ENCODE measurements around the gene ADSS1. TPM values are rescaled to one million over a fixed set of nuclear protein-coding genes. Genes with fewer than 3 reads are reported as not detected.

The ADSS1 gene
- total RNA-seq, 5 donors from 2014 or later (not counting 1 experiment from before 2014, with no cell fraction given), result 2.4 to 5.7 (median 3.5) TPM

DNA sequence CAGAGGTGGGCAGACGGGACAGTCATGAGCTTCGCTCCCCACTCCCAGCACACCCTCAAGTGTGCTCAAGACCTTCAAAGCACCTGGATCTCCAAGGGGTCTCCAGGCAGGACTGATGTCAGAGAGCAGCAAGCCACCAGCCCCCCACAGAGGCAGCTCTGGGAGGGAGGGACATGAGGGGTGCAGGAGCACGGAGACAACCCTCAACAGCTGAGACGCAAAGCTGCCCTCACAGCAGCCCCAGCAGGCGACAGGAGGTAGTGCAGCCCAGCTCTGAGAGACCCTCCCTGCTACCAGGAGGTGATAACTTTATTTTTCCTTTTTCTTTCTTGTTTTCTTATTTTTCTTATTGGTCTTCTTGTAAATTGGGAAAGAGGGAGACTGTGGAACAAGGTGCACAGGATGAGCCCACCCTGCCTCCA is 46.8 kb downstream of the ADSS1 start:
- POLR2A ChIA-PET, result interaction anchor here in 1 of 2 donors (1.2 kb wide), 1 partner anchor 18 kb away, joined by 4 read pairs; the partner anchor contains the start of gene SIVA1
- peaks cover 0 to 8% of the 10 kb centered on the region in 2 experiments for H3K4me1 ChIP-seq (ENCODE audit: control insufficient read depth in 1 of 2, extremely low read depth in 1 of 2, insufficient read depth in 2 of 2, low read length in 2 of 2)
- Mint-ChIP-seq H3K9me3 (peaks cover 0 to 2% (median 0%) of the 10 kb centered on the region in 3 donors), H3K27ac (no peak overlapping the region), H3K36me3 (peaks cover 17% of the 10 kb centered on the region), H3K4me3 (no peak overlapping the region), H3K4me1 (peaks cover 0 to 10% (median 0%) of the 10 kb centered on the region in 3 donors), H3K27me3 (no peaks in the 10 kb centered on the region)
- ATAC-seq (replicated peaks in 1 of 4) (no peak), DNase-seq (peak in 2 of 35 experiments; percentile 13 to 19)
- H3K27ac ChIP-seq (ENCODE audit: low read length), result no peak overlapping the region
- CTCF ChIA-PET, result interaction anchor here in 1 of 2 donors (0.6 to 1.2 kb wide), 3 partner anchors 10 to 42 kb away, joined by 3 to 4 read pairs (median 3); partner anchors contain the start of gene SIVA1
- no peaks in the 10 kb centered on the region for H3K27me3 ChIP-seq (replicated peaks in 1 of 2; ENCODE audit: control insufficient read depth in 2 of 2, extremely low read depth in 1 of 2, insufficient read depth in 2 of 2, low read length in 1 of 2)
- 86% methylated on average over 4 of the region's 5 CpGs for WGBS (ENCODE audit: insufficient coverage)
- no peaks in the 10 kb centered on the region for H3K9me3 ChIP-seq
- peaks cover 10 to 32% of the 10 kb centered on the region in 2 donors for H3K36me3 ChIP-seq (ENCODE audit: control insufficient read depth in 2 of 2, extremely low read depth in 1 of 2, insufficient read depth in 1 of 2, low read length in 1 of 2)
- no peak overlapping the region for H3K4me3 ChIP-seq (ENCODE audit: control insufficient read depth in 1 of 2, extremely low read depth in 1 of 2, low read length in 1 of 2)

DNA sequence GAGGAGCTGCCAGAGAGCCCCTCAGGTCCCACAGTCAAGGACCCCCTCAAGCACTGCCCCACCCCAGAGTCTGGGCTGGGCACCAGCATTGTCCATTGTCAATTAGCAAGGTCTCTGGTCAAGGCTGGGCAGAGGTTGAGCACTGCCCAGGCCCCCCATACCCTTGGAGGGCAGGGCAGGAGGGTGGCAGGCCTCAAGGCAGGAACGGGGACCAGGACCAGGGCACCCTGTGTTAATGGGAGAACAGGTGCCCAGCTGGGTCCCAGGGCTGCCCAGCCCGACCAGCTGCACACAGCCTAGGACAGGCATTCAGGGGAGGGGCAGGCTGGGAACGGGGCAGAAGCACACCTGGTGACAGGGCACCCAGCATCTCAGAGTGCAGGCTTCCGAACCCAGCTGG is 47.3 kb downstream of the ADSS1 start:
- Mint-ChIP-seq H3K4me1 (peaks cover 0 to 10% (median 0%) of the 10 kb centered on the region in 3 donors), H3K4me3 (no peak overlapping the region), H3K27ac (no peak overlapping the region), H3K9me3 (peaks cover 0 to 2% (median 0%) of the 10 kb centered on the region in 3 donors), H3K27me3 (no peaks in the 10 kb centered on the region), H3K36me3 (peaks cover 17% of the 10 kb centered on the region)
- Histone ChIP-seq H3K4me3 (ENCODE audit: control insufficient read depth in 1 of 2, extremely low read depth in 1 of 2, low read length in 1 of 2) (no peak overlapping the region), H3K27ac (ENCODE audit: low read length) (no peak overlapping the region), H3K4me1 (ENCODE audit: control insufficient read depth in 1 of 2, extremely low read depth in 1 of 2, insufficient read depth in 2 of 2, low read length in 2 of 2) (peaks cover 0 to 8% of the 10 kb centered on the region in 2 experiments), H3K36me3 (ENCODE audit: control insufficient read depth in 2 of 2, extremely low read depth in 1 of 2, insufficient read depth in 1 of 2, low read length in 1 of 2) (peaks cover 11 to 33% of the 10 kb centered on the region in 2 donors), H3K9me3 (no peaks in the 10 kb centered on the region), H3K27me3 (replicated peaks in 1 of 2; ENCODE audit: control insufficient read depth in 2 of 2, extremely low read depth in 1 of 2, insufficient read depth in 2 of 2, low read length in 1 of 2) (no peaks in the 10 kb centered on the region)
- ATAC-seq (replicated peaks in 1 of 4), result no peak
- POLR2A ChIA-PET, result no interaction called here
- CTCF ChIA-PET, result interaction anchor here in 1 of 2 donors (0.5 kb wide), 1 partner anchor 76 kb away, joined by 6 read pairs; no protein-coding TSS in a partner anchor
- 91% methylated on average over 4 of the region's 4 CpGs for whole genome bisulfite sequencing (ENCODE audit: insufficient coverage)
- no peak for DNase-seq

- Mint-ChIP-seq H3K36me3 (peaks cover 17% of the 10 kb centered on the region), H3K4me3 (no peak overlapping the region), H3K27me3 (no peaks in the 10 kb centered on the region), H3K4me1 (peaks cover 0 to 10% (median 0%) of the 10 kb centered on the region in 3 donors), H3K27ac (no peak overlapping the region), H3K9me3 (peaks cover 0 to 2% (median 0%) of the 10 kb centered on the region in 3 donors)
- no peak for ATAC-seq (replicated peaks in 1 of 4)
- 92% methylated on average over 31 of the region's 34 CpGs for WGBS (ENCODE audit: insufficient coverage)
- CTCF ChIA-PET, result interaction anchor here in 1 of 2 donors (1.2 kb wide), 1 partner anchor 54 kb away, joined by 3 read pairs; no protein-coding TSS in a partner anchor
- no peak overlapping the region for H3K27ac ChIP-seq (ENCODE audit: low read length)
- H3K4me3 ChIP-seq (ENCODE audit: control insufficient read depth in 1 of 2, extremely low read depth in 1 of 2, low read length in 1 of 2), result no peak overlapping the region
- no peaks in the 10 kb centered on the region for H3K27me3 ChIP-seq (replicated peaks in 1 of 2; ENCODE audit: control insufficient read depth in 2 of 2, extremely low read depth in 1 of 2, insufficient read depth in 2 of 2, low read length in 1 of 2)
- H3K36me3 ChIP-seq (ENCODE audit: control insufficient read depth in 2 of 2, extremely low read depth in 1 of 2, insufficient read depth in 1 of 2, low read length in 1 of 2), result peaks cover 18 to 33% of the 10 kb centered on the region in 2 donors
- H3K9me3 ChIP-seq, result no peaks in the 10 kb centered on the region
- POLR2A ChIA-PET, result no interaction called here
- DNase-seq, result no peak
- peaks cover 0 to 8% of the 10 kb centered on the region in 2 experiments for H3K4me1 ChIP-seq (ENCODE audit: control insufficient read depth in 1 of 2, extremely low read depth in 1 of 2, insufficient read depth in 2 of 2, low read length in 2 of 2)
These were observed 48.1 kb downstream of the ADSS1 start for GRCh38 chr14:104771918-104772706.

DNA sequence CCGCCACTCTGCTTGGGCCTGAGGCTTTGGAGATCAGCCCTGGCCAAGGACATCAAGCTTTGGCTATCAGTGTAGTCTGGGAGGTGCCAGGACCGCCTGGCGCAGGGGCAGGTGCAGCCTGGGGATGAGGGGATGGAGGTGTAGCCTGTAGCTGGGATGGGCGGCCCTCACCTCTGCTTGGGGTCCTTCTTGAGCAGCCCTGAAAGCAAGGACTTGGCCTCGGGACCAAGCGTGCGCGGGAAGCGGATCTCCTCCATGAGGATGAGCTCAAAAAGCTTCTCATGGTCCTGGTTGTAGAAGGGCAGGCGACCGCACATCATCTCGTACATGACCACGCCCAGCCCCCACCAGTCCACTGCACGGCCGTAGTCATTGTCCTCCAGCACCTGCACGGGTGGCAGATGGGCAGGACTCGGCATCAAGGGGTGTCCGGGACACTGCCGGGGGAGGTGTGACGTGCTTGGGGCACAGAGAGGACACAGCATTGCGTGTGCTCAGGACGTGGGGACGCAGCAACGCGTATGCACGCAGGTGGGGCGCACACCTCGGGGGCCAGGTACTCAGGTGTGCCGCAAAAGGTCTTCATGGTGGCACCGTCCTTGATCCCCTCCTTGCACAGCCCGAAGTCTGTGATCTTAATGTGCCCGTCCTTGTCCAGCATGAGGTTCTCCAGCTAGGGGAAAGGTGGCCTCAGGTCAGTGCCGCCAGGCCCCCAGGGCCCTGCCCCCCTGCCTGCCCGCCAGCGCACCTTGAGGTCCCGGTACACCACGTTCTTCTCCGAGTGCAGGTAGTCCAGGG is 48.9 kb downstream of the ADSS1 start:
- Histone ChIP-seq H3K4me1 (ENCODE audit: control insufficient read depth in 1 of 2, extremely low read depth in 1 of 2, insufficient read depth in 2 of 2, low read length in 2 of 2) (peaks cover 0 to 8% of the 10 kb centered on the region in 2 experiments), H3K27me3 (replicated peaks in 1 of 2; ENCODE audit: control insufficient read depth in 2 of 2, extremely low read depth in 1 of 2, insufficient read depth in 2 of 2, low read length in 1 of 2) (no peaks in the 10 kb centered on the region), H3K27ac (ENCODE audit: low read length) (no peak overlapping the region), H3K9me3 (no peaks in the 10 kb centered on the region), H3K36me3 (ENCODE audit: control insufficient read depth in 2 of 2, extremely low read depth in 1 of 2, insufficient read depth in 1 of 2, low read length in 1 of 2) (peaks cover 20 to 30% of the 10 kb centered on the region in 2 donors), H3K4me3 (ENCODE audit: control insufficient read depth in 1 of 2, extremely low read depth in 1 of 2, low read length in 1 of 2) (no peak overlapping the region)
- no peak for DNase-seq
- H3K9me3 Mint-ChIP-seq, result peaks cover 0 to 2% (median 0%) of the 10 kb centered on the region in 3 donors
- H3K4me1 Mint-ChIP-seq, result peaks cover 0 to 10% (median 0%) of the 10 kb centered on the region in 3 donors
- no peak overlapping the region for H3K4me3 Mint-ChIP-seq
- ChIA-PET CTCF (interaction anchor here in 1 of 2 donors (1.2 kb wide), 1 partner anchor 53 kb away, joined by 3 read pairs; no protein-coding TSS in a partner anchor), POLR2A (no interaction called here)
- H3K36me3 Mint-ChIP-seq, result peaks cover 17% of the 10 kb centered on the region
- ATAC-seq (replicated peaks in 1 of 4), result no peak
- WGBS (ENCODE audit: insufficient coverage), result 98% methylated on average over 37 of the region's 38 CpGs
- H3K27me3 Mint-ChIP-seq, result no peaks in the 10 kb centered on the region
- no peak overlapping the region for H3K27ac Mint-ChIP-seq

DNA sequence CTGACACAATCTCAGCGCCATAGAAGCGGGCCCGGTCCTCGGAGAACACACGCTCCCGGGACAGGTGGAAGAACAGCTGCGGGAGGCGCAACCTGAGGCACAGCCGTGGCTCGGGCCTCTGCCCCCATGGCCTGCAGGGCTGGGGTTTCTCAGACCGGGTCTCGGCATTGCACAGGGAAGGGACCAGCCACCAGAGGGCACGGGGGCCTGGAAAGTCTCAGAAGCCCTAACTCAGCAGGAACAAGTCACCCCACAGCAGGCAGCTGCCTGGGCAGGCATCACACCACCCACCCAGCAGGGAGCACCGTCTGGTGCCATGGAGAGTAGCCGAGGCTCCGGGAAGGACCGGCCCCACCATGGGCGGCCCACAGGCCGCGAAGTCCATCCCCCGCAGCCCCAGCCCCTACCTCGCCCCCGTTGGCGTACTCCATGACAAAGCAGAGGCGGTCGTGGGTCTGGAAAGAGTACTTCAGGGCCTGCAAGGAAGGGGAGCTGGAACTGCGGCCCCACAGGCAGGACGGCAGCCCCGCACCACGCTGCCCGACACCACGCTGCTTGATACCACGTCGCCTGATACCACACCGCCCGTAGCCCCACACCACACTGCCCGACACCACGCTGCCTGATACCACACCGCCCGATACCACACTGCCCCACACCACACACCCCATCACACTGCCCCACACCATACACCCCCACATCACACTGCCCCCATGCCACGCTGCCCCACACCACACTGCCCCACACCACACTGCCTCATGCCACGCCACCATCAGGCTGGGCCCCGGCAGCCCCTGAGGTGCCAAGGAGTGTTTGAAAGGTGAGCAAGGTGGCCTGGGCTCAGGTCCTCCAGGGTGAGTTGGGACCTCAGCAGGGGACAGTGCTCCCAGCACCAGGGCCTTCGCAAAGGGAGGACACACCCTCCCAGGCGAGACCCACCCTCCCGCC is 49.8 kb downstream of the ADSS1 start:
- Histone ChIP-seq H3K4me1 (ENCODE audit: control insufficient read depth in 1 of 2, extremely low read depth in 1 of 2, insufficient read depth in 2 of 2, low read length in 2 of 2) (peaks cover 0 to 4% of the 10 kb centered on the region in 2 experiments), H3K9me3 (no peaks in the 10 kb centered on the region), H3K27me3 (replicated peaks in 1 of 2; ENCODE audit: control insufficient read depth in 2 of 2, extremely low read depth in 1 of 2, insufficient read depth in 2 of 2, low read length in 1 of 2) (no peaks in the 10 kb centered on the region), H3K4me3 (ENCODE audit: control insufficient read depth in 1 of 2, extremely low read depth in 1 of 2, low read length in 1 of 2) (no peak overlapping the region), H3K27ac (ENCODE audit: low read length) (no peak overlapping the region), H3K36me3 (ENCODE audit: control insufficient read depth in 2 of 2, extremely low read depth in 1 of 2, insufficient read depth in 1 of 2, low read length in 1 of 2) (peaks cover 22 to 32% of the 10 kb centered on the region in 2 donors)
- no peak overlapping the region for H3K4me3 Mint-ChIP-seq
- CTCF ChIA-PET, result no interaction called here
- H3K36me3 Mint-ChIP-seq, result peaks cover 17% of the 10 kb centered on the region
- H3K4me1 Mint-ChIP-seq, result peaks cover 0 to 6% (median 0%) of the 10 kb centered on the region in 3 donors
- H3K27me3 Mint-ChIP-seq, result no peaks in the 10 kb centered on the region
- WGBS (ENCODE audit: insufficient coverage), result 94% methylated on average over 42 of the region's 46 CpGs
- peaks cover 0 to 2% (median 0%) of the 10 kb centered on the region in 3 donors for H3K9me3 Mint-ChIP-seq
- H3K27ac Mint-ChIP-seq, result no peak overlapping the region
- POLR2A ChIA-PET, result no interaction called here
- ATAC-seq (replicated peaks in 1 of 4) (peak in 1 of 4 experiments; percentile 16), DNase-seq (no peak)

Data from T-cell (primary cell).